VCaP (cell line): ENCODE measurements around the gene TTC28.

Experiments used
- H3K27ac ChIP-seq: fragments of 450-650 bp; 2 replicates; pipeline ENCODE4 v1.5.1; 2017
- TF ChIP-seq, protein P1 (sequence below): fragments of 450-650 bp; conservative IDR thresholded peaks from 2 replicates; pipeline ENCODE4 v1.5.1; 2017; ENCODE audit warnings: mild to moderate bottlenecking, moderate library complexity

The TTC28 gene

DNA sequence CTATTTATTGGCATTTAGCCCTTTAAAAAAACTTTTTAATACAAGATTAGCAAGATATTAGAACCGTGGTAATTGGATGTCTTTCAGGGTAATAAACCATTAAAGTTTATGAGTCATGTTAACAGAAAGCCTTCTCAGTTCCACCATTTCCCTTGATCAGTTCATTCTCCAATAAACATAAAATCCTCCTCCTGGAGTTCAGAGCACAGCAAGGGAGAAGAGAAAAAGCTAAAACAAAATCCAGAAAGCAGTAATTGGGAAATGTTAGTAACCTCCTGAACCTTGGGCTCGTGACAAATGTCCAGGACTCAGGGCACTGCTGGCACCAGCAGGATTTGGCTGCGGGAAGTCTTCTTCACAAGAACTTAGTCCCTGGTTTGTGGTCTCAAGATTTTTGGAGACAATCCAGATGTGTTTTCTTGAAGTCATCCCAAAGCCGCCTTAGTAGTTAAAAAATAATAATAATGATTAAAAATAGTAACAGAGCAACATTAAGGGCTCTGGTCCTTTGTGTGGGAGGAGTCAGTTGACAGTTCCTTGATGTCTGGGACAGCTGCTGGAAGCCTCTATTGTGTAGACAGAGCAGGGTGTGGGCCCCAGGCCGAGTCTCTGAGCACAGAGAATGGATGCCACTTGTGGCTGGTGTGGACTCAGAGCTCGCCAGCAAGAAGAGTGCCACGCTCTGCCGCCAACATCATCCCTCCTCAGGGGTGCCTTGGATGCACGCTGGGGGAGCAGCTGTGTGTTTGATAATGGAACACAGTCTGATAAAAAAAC lies 717.2 kb downstream of the TTC28 start:
- TF ChIP-seq, protein P1, sequence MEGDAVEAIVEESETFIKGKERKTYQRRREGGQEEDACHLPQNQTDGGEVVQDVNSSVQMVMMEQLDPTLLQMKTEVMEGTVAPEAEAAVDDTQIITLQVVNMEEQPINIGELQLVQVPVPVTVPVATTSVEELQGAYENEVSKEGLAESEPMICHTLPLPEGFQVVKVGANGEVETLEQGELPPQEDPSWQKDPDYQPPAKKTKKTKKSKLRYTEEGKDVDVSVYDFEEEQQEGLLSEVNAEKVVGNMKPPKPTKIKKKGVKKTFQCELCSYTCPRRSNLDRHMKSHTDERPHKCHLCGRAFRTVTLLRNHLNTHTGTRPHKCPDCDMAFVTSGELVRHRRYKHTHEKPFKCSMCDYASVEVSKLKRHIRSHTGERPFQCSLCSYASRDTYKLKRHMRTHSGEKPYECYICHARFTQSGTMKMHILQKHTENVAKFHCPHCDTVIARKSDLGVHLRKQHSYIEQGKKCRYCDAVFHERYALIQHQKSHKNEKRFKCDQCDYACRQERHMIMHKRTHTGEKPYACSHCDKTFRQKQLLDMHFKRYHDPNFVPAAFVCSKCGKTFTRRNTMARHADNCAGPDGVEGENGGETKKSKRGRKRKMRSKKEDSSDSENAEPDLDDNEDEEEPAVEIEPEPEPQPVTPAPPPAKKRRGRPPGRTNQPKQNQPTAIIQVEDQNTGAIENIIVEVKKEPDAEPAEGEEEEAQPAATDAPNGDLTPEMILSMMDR, result no peak
- H3K27ac ChIP-seq, result 0 out of 2 replicates have a peak overlapping the region, but pooled peaks have one; percentile 10

DNA sequence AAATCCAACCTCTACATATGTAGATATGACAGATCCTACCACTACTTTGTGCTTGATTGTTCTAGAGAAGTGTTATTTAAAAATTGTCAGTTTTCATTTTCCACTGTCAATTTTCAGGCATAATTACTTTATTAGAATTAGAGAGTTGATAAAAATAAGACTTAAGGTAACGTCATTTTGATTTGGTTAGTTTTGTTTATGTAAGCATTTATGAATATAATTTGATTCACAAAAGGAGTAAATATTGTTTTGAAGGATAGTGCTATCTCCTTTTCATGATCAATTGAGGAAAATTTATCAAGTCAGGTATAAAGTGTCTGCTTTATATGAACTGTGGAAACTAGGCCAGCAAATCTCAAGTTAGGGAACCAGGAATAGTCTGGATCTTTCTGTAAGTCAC lies 718.0 kb downstream of the TTC28 start:
- TF ChIP-seq, protein P1, result no peak
- no peak overlapping the region for H3K27ac ChIP-seq

DNA sequence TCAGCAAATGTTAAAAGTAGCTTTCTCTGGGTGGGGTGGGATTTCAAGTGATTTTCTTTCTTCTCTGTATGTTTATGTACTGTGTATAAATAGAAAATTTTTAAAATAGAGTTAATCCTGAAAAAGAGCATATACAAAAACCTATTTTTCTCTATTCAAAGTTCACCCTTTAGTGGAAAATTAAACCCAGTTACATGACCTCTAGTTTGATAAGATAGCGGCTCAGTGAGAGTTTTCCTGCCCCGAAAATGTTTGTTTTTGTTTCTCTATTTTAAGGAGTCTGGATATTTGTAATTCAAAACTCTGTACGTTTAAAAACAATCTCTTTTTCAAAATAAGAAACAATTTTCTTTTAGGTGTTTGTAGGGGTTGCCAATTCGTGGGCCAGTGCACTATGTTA lies 718.5 kb downstream of the TTC28 start:
- TF ChIP-seq, protein P1, result no peak
- H3K27ac ChIP-seq, result no peak overlapping the region

DNA sequence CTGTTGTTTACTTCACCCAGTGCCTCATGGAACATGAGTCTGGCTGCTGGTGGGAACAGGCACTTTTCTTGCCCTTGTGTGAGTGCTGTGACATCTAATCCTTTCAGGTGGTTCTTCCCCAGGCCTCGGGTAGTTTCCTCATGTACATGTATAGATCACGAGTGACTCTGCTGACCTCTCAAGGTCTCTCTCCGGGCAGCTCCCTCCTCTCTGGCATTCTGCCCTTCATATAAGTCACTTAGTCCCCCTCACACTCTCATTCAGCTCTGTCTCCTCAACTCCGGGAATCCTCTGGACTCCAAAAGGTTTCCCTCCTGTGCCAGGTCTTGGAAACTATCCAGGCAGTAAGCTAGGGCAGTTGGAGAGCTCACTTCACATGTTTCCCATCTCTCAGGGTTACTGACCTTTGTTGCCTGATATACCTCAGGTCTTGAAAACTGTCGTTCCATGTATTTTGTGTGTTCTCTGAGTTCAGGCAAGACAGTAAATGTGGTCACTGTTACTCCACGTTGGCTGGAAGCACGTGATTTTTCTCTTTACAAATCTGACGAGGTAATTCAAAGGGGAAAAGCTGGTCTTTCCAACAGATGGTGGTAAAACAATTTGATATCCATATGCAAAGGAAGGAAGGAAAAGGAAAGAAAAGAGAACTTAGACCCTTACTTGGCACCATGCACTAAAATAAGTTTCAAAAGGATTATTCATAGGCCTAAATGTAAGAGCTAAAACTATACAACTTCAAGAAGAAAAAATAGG lies 720.1 kb downstream of the TTC28 start:
- no peak overlapping the region for H3K27ac ChIP-seq
- TF ChIP-seq, protein P1, result no peak

DNA sequence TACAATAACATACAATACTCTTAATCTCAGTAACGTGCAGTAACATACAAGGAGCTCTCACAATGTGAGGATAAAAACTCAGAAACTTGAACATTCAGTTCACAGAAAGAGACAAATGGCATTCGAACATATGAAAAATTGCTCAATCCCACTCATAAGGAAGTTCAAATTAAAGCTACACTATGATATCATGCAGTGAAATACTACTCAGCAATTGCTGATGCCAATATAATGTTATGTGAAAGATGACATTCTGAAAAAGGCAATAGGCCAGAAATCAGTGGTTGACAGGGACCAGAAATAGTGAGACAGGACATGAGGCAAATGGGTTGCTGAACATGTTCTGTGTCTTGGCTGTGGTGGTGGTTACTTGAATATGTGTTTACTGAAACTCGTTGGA lies 726.9 kb downstream of the TTC28 start:
- TF ChIP-seq, protein P1, result no peak
- H3K27ac ChIP-seq, result no peak overlapping the region

DNA sequence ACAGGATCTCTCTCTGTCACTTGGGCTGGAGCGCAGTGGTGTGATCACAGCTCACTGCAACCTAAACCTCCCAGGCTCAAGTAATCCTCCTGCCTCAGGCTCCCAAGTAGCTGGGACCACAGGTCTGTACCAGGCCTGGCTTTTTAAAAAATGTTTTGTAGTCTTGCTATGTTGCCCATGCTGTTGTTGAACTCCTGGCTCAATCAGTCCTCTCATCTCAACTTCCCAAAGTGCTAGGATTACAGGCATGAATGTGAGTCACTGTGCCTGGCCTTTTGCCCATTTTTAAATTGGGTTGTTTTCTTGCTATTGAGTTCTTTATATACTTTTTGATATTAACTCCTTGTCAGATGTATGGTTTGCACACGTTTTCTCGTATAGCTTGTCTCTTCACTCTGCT lies 727.5 kb downstream of the TTC28 start:
- no peak overlapping the region for H3K27ac ChIP-seq

DNA sequence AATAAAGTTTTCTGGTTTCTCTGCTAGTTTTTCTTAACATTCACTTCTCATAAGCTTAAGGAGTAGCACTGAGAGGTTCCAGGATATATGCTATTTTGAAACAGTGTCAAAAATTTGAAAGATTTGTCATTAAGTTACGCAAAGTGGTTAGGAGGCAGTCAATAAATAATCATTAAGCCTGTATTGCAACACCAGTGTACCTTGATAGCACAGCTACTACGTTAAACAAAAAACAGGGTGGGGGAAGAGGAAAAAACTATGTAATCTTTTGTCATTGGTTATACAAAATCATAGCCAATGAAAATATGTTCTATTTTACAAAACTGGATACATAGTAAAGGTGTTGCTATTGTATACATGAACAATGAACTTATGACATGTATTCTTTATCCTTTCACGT lies 730.2 kb downstream of the TTC28 start:
- H3K27ac ChIP-seq, result no peak overlapping the region
- TF ChIP-seq, protein P1, result no peak

More for the DNA sequence above, 727.5 kb downstream of the TTC28 start:
- TF ChIP-seq, protein P1, result no peak
